ENCODE measurements around the gene CIB1.
A peak's percentile ranks its signal among the peaks of the same experiment; 100 is the strongest.

The CIB1 gene

DNA sequence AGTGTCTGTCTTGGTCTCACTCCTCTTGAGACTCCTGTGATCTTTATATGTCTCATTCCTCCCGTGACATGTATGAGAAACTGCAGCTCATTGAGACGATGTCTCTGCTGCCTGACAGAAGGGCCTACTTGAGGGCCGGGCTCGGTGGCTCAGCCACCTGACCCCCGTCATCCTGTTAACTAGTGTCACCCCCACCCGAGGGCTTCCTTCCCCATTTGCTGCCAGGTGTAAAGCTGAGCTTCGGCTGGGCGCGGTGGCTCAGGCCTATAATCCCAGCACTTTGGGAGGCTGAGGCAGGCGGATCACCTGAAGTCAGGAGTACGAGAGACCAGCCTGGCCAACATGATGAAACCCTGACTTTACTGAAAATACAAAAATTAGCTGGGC is 19.9 kb downstream of the CIB1 start:
- DNase-seq = no peak

DNA sequence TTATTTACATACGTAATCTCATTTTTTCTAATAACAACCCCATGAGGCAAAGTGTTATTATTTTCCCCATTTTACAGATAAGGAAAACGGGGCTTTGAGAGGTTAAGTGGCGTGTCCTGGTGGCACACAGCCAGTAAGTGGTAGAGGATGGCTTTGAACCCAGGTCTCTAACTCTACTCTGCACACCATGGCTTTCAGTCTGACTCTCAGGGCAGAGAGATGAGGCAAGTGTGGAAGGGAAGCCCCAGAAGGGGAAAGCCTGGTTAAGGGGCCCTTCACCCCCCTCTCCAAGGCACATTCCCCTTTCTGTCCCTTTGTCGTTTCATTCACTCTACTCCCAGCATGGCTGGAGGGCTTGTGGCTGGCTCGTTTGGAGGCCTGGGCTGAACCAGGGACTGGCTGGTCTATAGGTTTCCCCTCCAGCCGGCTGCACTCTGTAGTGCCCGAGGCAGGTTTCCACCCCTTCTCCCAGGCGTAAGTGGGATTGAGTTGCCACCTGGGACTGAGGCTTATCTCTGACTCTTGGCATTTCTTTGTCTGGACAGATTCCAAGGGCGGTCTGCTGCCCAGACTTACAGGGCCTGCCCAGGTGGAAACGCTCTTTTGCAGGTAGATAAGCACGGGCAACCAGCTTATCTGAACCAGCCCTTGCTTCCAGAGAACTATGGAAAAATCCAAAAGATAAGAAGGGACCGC is 20.5 kb downstream of the CIB1 start:
- DNase-seq = no peak

DNA sequence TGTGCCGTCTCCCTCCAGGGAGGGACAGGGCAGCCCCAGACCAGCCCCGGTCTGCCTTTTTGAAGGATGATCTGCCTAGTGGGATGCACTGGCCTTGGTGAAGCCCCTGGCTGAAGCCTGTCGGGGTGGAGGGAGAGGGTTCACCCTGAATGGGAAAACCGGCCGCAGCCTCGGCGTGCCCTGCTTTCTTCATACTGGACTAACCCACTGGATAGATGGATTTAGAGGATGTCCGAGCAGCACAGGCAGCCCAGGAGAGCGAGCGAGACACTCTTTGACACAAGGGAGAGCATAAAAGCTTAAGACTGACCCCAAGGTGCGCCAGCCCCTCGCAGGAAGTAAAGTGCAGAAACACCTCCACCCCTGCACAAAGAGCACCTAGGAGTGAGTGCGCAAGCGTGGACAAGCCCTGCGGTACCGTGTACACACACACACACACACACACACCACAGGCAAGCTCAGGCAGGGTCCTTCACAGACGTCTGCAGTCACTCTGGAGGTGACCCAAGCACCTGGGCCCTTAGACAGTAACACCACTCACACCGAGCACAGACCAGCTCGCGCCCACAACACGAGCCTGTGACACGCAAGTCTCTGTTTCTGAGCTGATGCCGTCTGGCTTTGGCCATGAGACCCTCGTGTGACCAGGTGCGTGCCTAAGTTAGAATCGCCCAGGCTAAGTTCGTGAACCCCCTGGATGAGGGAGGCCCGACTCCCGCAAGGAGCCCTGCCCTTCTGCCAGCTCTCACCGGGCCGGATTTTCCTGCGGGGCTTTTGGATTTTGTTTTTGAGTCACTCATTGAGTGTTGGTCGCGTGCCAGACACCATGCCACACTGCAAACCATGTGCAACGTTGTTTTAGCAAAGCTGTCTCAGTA is 21.3 kb downstream of the CIB1 start:
- DNase-seq = no peak

DNA sequence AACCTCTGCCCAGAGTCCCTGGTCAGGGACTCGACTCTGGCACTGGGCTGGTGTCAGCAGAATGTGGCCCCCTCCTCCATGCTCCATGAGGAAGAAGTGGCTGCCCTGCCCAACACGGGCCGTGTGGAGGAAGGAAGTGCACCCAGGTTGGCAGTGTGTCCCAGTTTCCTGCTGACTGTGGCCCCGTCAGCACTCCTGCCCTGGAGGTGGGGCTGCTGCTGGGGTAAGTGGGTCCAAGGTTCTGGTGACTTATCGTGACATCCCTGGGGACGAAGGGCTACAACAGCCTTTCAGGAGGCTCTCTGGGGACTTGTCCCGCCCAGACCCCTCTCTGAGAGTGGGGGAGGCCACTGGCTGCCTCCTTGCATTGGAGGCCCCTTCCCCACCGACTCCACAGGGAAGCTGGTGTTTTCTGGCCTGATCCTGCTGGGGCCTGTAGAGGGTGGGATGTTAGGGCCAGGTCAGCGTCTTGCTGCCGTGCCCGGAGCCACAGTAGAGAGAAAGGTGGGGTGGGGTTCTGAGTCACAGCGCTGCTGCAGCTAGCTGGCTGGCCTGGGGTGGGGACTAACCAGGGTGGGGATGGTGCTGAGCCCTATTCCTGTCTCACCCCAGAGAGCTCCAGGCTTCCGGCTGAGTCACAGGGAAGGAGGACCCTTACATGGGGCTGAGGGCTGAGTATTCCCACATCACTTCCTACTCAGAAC is 22.1 kb downstream of the CIB1 start:
- DNase-seq = no peak

- no peak for DNase-seq
Observed at GRCh38 chr15:90211009-90211408, 22.7 kb downstream of the CIB1 start.

GRCh38 chr15:90210593-90210992 is 23.1 kb downstream of the CIB1 start:
- no peak for DNase-seq

DNA sequence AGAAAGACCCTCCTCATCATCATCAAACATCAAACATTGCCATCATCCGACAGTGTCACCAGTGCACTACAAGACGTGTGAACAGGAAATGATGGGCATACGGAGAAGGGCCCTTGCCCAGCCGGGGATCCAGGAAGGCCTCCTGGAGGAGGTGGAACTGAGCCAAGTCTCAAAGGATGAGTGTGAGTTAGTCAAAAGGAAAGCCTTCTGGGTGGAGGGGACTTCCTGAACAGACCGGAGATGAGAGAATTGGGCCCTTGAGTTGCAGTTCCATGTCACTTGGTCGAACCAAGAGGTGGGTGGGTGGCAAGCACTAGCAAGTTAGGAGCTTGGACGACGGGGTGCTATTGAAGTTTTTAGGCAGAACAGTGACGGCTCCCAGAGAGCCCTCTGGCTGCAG is 24.1 kb downstream of the CIB1 start:
- no peak for DNase-seq

GRCh38 chr15:90208356-90208755 is 25.4 kb downstream of the CIB1 start:
- no peak for DNase-seq

DNA sequence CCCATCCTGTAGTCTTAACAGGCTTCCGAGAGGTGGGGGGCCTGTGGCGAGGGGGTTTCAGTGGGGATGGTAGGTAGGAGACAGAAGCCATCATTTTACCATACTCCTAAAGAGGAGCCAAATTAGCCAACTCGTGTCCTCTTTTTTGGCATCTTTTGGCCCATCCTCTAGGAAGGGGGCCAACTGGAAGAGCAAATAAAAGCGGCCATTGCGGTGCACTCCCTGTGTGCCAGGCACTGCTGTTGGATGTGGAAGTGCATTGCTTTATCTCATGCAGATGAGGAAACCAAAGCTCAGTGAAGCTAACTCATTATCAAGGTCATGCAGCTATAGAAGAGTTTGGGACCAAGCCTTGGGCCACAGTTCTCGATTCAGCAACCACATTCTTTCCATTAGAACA is 26.5 kb downstream of the CIB1 start:
- no peak for DNase-seq

GRCh38 chr15:90205886-90206285 is 27.9 kb downstream of the CIB1 start:
- no peak for DNase-seq

- DNase-seq = no peak
Observed at GRCh38 chr15:90205050-90205848, 28.5 kb downstream of the CIB1 start.

GRCh38 chr15:90203922-90204321 is 29.8 kb downstream of the CIB1 start:
- no peak for DNase-seq

- DNase-seq = no peak
Observed at GRCh38 chr15:90203473-90203872, 30.3 kb downstream of the CIB1 start.

DNA sequence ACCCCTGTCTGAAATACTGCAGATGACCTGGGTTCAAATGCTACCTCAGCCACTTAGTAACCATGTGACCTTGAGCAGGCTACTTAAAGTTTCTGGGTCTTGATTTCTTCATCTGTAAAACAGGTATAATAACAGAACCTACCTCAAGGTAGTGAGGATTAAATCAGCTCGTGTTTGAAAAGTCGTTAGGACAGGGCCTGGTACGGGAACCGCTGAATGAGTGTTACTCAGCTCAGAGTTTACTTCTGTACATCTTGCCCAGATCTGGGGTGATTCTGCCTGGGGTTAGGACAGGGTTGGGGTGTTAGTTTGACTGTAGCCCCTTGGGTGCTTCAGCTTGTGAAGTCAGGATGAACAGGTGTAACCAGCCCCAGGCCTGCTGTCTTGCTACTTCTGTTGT is 30.8 kb downstream of the CIB1 start:
- DNase-seq = no peak

- no peak for DNase-seq
Observed at GRCh38 chr15:90201944-90202375, 31.8 kb downstream of the CIB1 start.

GRCh38 chr15:90201130-90201943 is 32.4 kb downstream of the CIB1 start, which contains the start of gene SEMA4B:
SEMA4B (plus strand) TSS chr15:90201330; CDS start chr15:90201579, 249 bp downstream.
- peak; percentile 66 for DNase-seq

- DNase-seq = no peak
Observed at GRCh38 chr15:90200534-90201129, 33.1 kb downstream of the CIB1 start.

DNA sequence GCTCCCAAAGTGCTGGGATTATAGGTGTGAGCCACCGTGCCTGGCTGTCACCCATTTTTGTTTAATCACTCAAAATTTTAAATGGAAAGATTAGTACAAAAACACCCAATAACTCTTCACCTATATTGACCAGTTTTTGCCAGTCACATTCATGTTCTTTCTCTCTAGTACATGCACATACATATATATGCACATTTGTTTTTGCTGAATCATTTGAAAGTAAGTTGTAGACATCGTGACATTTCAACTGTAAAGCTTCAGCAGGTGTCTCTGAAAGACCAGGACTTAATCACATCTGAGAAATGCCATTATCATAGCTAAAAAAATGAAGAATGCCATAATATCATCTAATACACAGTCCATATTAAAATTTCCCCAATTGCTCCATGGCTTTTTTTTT is 39.1 kb downstream of the CIB1 start:
- no peak for DNase-seq

DNA sequence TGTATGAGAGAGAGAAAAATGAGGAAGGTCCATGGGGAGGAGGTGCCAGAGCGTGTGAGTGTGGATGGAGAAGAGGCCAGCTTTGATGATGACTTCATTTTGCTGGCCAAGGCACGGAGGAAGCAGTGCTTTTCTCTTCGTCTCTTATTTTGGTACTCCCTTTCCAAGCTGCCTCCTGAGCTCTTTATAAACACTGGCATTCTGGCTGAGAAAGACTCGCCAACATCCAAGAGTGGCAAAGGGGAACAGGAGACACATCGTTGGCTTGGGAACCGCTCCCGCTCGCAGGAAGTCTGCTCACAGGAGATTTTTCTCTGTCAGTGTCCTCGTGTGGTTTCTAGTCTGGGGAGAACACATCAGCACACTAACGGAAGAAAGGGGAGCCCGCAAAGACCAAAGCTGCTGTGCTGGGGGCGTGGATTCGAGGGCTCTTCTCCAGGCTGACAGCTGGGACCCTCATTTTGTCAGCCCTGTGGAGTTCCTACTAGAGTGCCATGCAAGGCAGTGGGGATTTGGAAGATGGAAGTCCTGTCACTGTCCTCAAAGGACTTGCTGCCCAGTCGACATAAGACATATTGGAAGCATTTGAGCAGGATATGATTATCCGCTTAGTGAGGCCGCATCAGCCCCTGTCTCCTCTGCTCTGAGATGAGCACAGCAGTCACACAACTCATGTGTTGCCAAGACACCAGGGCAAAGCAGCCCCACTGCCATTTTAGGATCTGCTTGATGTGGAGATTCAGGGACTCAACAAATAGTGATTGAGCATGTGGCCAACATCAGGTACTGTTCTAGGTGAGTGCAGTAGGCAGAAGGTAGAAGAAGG is 40.6 kb downstream of the CIB1 start:
- no peak for DNase-seq

DNA sequence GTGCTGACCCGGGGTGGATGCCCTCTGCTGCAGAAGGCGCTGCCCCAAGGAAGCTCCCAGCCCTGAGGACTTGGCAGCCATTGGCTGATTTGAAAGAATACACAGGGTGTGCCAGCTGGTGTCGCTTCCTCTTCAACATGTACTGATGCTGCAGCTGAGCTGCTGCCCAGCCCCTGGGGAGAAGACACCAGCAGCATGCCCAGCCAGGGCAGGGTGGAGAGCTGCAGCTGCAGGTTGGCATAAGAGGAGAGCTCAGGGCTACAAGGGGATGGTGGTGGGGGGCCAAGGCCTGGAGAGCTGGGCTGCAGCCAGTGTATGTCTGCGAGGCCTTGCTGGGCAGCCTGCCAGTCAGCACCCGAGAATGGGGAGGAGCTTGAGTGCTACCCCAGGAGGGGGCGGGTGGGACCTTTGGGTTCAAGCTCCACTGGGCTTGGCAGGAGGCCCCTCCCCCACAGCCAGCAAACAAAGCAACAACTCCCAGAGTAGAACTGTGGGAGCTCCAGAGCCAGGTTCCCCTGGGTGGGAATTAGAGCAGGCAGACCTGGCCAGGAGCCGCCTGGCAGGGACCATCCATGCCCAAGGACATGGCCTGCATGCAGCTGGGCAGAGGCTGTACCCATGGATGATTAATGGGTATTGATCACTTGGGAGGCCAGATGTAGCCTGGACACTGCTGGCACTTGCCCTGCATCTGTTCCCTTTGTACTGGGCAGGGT is 41.8 kb downstream of the CIB1 start:
- DNase-seq = no peak

All from effector CD4-positive, alpha-beta T cell (primary cell).